H1 (cell line): ENCODE data around the gene DNAJC16. TPM values are rescaled to one million over a fixed set of nuclear protein-coding genes. Genes with fewer than 3 reads are reported as not detected.

Experiments used
- ASH2L ChIP-seq: fragments of 200-600, 300-600 bp; sonication (generic); IDR thresholded peaks from one replicate; pipeline ENCODE4 v1.7.1; 2017; ENCODE audit warnings: low read length
- ATF2 ChIP-seq: IDR thresholded peaks from 2 replicates; pipeline ENCODE4 v1.6.1; 2012; ENCODE audit warnings: low read length, inconsistent platforms
- CEBPB ChIP-seq: IDR thresholded peaks from 2 replicates; pipeline ENCODE4 v1.6.1; 2012; ENCODE audit warnings: low read depth, low read length
- CHD1 ChIP-seq: IDR thresholded peaks from 2 replicates; pipeline ENCODE4 v1.6.1; 2012; ENCODE audit warnings: low read depth, low read length, improper control_type of control experiment
- EGR1 ChIP-seq: IDR thresholded peaks from 2 replicates; pipeline ENCODE4 v1.6.1; 2011; ENCODE audit warnings: low read depth, low read length, borderline replicate concordance
- EP300 ChIP-seq, 2 experiments: IDR thresholded peaks; 1 replicate in 1 of 2; 2 replicates in 1 of 2; pipeline ENCODE4 v1.6.1; 2011 to 2012; ENCODE audit warnings: low read depth in 2 of 2, low read length in 2 of 2, mild to moderate bottlenecking in 2 of 2, borderline replicate concordance in 1 of 2, inconsistent platforms in 1 of 2, moderate library complexity in 1 of 2
- GABPA ChIP-seq: IDR thresholded peaks from 2 replicates; pipeline ENCODE4 v1.6.1; 2011; ENCODE audit warnings: mild to moderate bottlenecking, low read length, moderate library complexity, borderline replicate concordance; ENCODE audit not compliant: insufficient read depth
- GTF2F1 ChIP-seq: IDR thresholded peaks from 2 replicates; pipeline ENCODE4 v1.6.1; 2012; ENCODE audit warnings: low read depth, low read length, improper control_type of control experiment, borderline replicate concordance
- MAX ChIP-seq: IDR thresholded peaks from 2 replicates; pipeline ENCODE4 v1.6.1; 2012; ENCODE audit warnings: inconsistent platforms
- POLR2AphosphoS5 ChIP-seq: IDR thresholded peaks from 2 replicates; pipeline ENCODE4 v1.6.1; 2011; ENCODE audit warnings: low read depth, low read length
- RNF2 ChIP-seq: fragments of 200-900, 300-1000 bp; sonication (generic); IDR thresholded peaks from 2 replicates; pipeline ENCODE4 v1.7.1; 2016; ENCODE audit warnings: borderline replicate concordance, low read depth, mild to moderate bottlenecking, antibody characterized with exemption, low read length; ENCODE audit not compliant: poor library complexity, severe bottlenecking; ENCODE audit errors: missing control alignments
- SIN3A ChIP-seq, 2 experiments: IDR thresholded peaks in 1 of 2; conservative IDR thresholded peaks in 1 of 2; 2 replicates each; pipeline ENCODE4 v1.6.1; 2011 to 2012; ENCODE audit warnings: low read length in 2 of 2, improper control_type of control experiment in 1 of 2, low read depth in 1 of 2, mild to moderate bottlenecking in 1 of 2
- SIRT6 ChIP-seq: IDR thresholded peaks from one replicate; pipeline ENCODE4 v1.7.1; 2012; ENCODE audit warnings: low read length, inconsistent platforms
- SRF ChIP-seq: IDR thresholded peaks from 2 replicates; pipeline ENCODE4 v1.6.1; 2011; ENCODE audit warnings: mild to moderate bottlenecking, low read depth, low read length, moderate library complexity
- TAF7 ChIP-seq: optimal IDR thresholded peaks from 2 replicates; pipeline ENCODE3; 2011; ENCODE audit warnings: low read depth, mild to moderate bottlenecking, inconsistent platforms, low read length, moderate library complexity, borderline replicate concordance
- TBP ChIP-seq: IDR thresholded peaks from 2 replicates; pipeline ENCODE4 v1.6.1; 2011; ENCODE audit warnings: low read depth, low read length, improper control_type of control experiment
- TCF12 ChIP-seq: IDR thresholded peaks from 2 replicates; pipeline ENCODE4 v1.6.1; 2011; ENCODE audit warnings: low read depth, mild to moderate bottlenecking, low read length
- USF2 ChIP-seq: IDR thresholded peaks from 2 replicates; pipeline ENCODE4 v1.6.1; 2011; ENCODE audit warnings: low read length, improper control_type of control experiment
- ZNF274 ChIP-seq: IDR thresholded peaks from 2 replicates; pipeline ENCODE4 v1.7.0; 2012; ENCODE audit warnings: low read length, borderline replicate concordance; ENCODE audit errors: extremely low read depth
- polyA plus RNA-seq, 7 experiments: library from polyadenylated mRNA; depleted of rRNA in 3 of 7; stranded (reverse) in 5 of 7; unstranded in 2 of 7; fragments of >200 nt in 5 of 7; fragments of 200-250 nt in 2 of 7; gene quantifications; 1 replicate in 5 of 7; 2 replicates in 1 of 7; 4 replicates in 1 of 7; pipeline versions ENCODE4 v1.2.1 to v1.2.3, GENCODE V29; 2011 to 2013; ENCODE audit warnings: missing spikeins in 2 of 7, mixed read lengths in 2 of 7
- total RNA-seq: library from RNA; stranded (reverse); fragmentation: NEBNext Ultra II Directional; extraction: Animal tissue kit (Norgen Biotek cat#: 25700); gene quantifications from 2 replicates; pipeline ENCODE4 v1.2.1, GENCODE V29; 2021

The DNAJC16 gene
- total and polyA plus RNA-seq, 2 of the 8 experiments (the other 6 are each of a cell fraction or from before 2014, with no cell fraction given), result 7.9 to 23.3 TPM

- TF ChIP-seq CHD1, result no peak
- no peak for TF ChIP-seq ZNF274
- TF ChIP-seq TCF12, result no peak
- TF ChIP-seq MAX, result 0 out of 2 replicates have a peak, but pooled peaks have one; percentile 34
- TF ChIP-seq SIRT6, result no peak
- peak in 1 of 2 experiments; percentile 20; a peak in 1 of 4 replicates for TF ChIP-seq SIN3A (conservative IDR thresholded peaks at IDR 0.05 in 1 of 2, IDR thresholded peaks at IDR 0.05 in 1 of 2; ENCODE audit: low read depth in 1 of 2, low read length in 2 of 2)
- no peak for TF ChIP-seq POLR2AphosphoS5
- no peak for TF ChIP-seq GTF2F1
- no peak for TF ChIP-seq RNF2
- no peak for TF ChIP-seq GABPA
- no peak for TF ChIP-seq TAF7
- TF ChIP-seq TBP, result no peak
- TF ChIP-seq SRF, result no peak
- TF ChIP-seq EP300 (IDR thresholded peaks at IDR 0.05; ENCODE audit: borderline replicate concordance in 1 of 2, low read depth in 2 of 2, low read length in 2 of 2), result peak in 1 of 2 experiments; percentile 23; a peak in 1 of 3 replicates
- peak; percentile 81; the same call in 1 of the 2 replicates for TF ChIP-seq CEBPB
- TF ChIP-seq EGR1, result peak; percentile 61; the same call in 1 of the 2 replicates
- TF ChIP-seq USF2, result no peak
- no peak for TF ChIP-seq ASH2L
- no peak for TF ChIP-seq ATF2
These were observed 2.2 kb upstream of the DNAJC16 start (continued) for GRCh38 chr1:15524283-15525049.
